H9 (cell line): ENCODE results near the gene SCD5. TPM values are rescaled to one million over a fixed set of nuclear protein-coding genes. Genes with fewer than 3 reads are reported as not detected.

Experiments used
- DNase-seq: peaks from one replicate; pipeline ENCODE4 v3.0.0-alpha.2; 2017
- H2AFZ ChIP-seq: one replicate; pipeline ENCODE4 v1.6.1; 2013; ENCODE audit warnings: mild to moderate bottlenecking, low read length, control low read depth, moderate library complexity
- H2AK5ac ChIP-seq: 2 replicates; pipeline ENCODE4 v1.6.1; 2013; ENCODE audit warnings: low read length, control low read depth, mixed read lengths; ENCODE audit not compliant: insufficient read length
- H2BK120ac ChIP-seq: one replicate; pipeline ENCODE4 v1.6.1; 2013; ENCODE audit warnings: low read depth, mild to moderate bottlenecking, low read length, control low read depth, inconsistent platforms; ENCODE audit not compliant: poor library complexity, severe bottlenecking
- H2BK12ac ChIP-seq: 2 replicates; pipeline ENCODE4 v1.6.1; 2013; ENCODE audit warnings: low read length, control low read depth, mixed read lengths, low read depth; ENCODE audit not compliant: insufficient read length
- H2BK15ac ChIP-seq: 2 replicates; pipeline ENCODE4 v1.6.1; 2013; ENCODE audit warnings: low read depth, low read length, control low read depth
- H2BK20ac ChIP-seq: one replicate; pipeline ENCODE4 v1.6.1; 2013; ENCODE audit warnings: low read depth, mild to moderate bottlenecking, low read length, control low read depth, inconsistent platforms; ENCODE audit not compliant: poor library complexity, severe bottlenecking
- H2BK5ac ChIP-seq: 2 replicates; pipeline ENCODE4 v1.6.1; 2013; ENCODE audit warnings: low read length, control low read depth, mixed read lengths; ENCODE audit not compliant: insufficient read length
- H3K14ac ChIP-seq: 2 replicates; pipeline ENCODE4 v1.6.1; 2013; ENCODE audit warnings: low read length, control low read depth; ENCODE audit not compliant: insufficient read depth
- H3K18ac ChIP-seq: 2 replicates; pipeline ENCODE4 v1.6.1; 2013; ENCODE audit warnings: low read depth, mild to moderate bottlenecking, mixed read lengths, low read length, control low read depth; ENCODE audit not compliant: insufficient read length
- H3K23ac ChIP-seq: 2 replicates; pipeline ENCODE4 v1.6.1; 2013; ENCODE audit warnings: low read length, control low read depth, mixed read lengths, low read depth; ENCODE audit not compliant: insufficient read length
- H3K23me2 ChIP-seq: 2 replicates; pipeline ENCODE4 v1.6.1; 2013; ENCODE audit warnings: low read depth, mild to moderate bottlenecking, mixed read lengths, low read length, control low read depth; ENCODE audit not compliant: insufficient read length, poor library complexity, severe bottlenecking
- H3K27ac ChIP-seq: 2 replicates; pipeline ENCODE4 v1.5.1; 2013; ENCODE audit warnings: low read length, control low read depth, mixed read lengths, low read depth; ENCODE audit not compliant: insufficient read length
- H3K27me3 ChIP-seq: 2 replicates; pipeline ENCODE4 v1.6.1; 2013; ENCODE audit warnings: low read length, control low read depth, inconsistent platforms; ENCODE audit not compliant: insufficient read depth
- H3K4ac ChIP-seq: 2 replicates; pipeline ENCODE4 v1.6.1; 2013; ENCODE audit warnings: low read depth, mild to moderate bottlenecking, control low read depth, inconsistent platforms, low read length, moderate library complexity
- H3K4me1 ChIP-seq: 2 replicates; pipeline ENCODE4 v1.6.1; 2013; ENCODE audit warnings: low read length, control low read depth, inconsistent platforms; ENCODE audit not compliant: insufficient read depth
- H3K4me2 ChIP-seq: 2 replicates; pipeline ENCODE4 v1.6.1; 2013; ENCODE audit warnings: low read length, control low read depth, mixed read lengths; ENCODE audit not compliant: insufficient read length, insufficient read depth
- H3K56ac ChIP-seq: 2 replicates; pipeline ENCODE4 v1.6.1; 2013; ENCODE audit warnings: low read depth, mild to moderate bottlenecking, mixed read lengths, low read length, control low read depth; ENCODE audit not compliant: insufficient read length
- H3K79me1 ChIP-seq: 2 replicates; pipeline ENCODE4 v1.6.1; 2013; ENCODE audit warnings: low read depth, mild to moderate bottlenecking, moderate library complexity, low read length, control low read depth, inconsistent platforms; ENCODE audit not compliant: insufficient read depth, poor library complexity, severe bottlenecking
- H3K79me2 ChIP-seq: 2 replicates; pipeline ENCODE4 v1.6.1; 2013; ENCODE audit warnings: low read length, control low read depth, inconsistent platforms; ENCODE audit not compliant: insufficient read depth
- H3K9ac ChIP-seq: 2 replicates; pipeline ENCODE4 v1.6.1; 2013; ENCODE audit warnings: low read length, control low read depth, mixed read lengths; ENCODE audit not compliant: insufficient read length; ENCODE audit errors: extremely low read depth
- H3K9me3 ChIP-seq: one replicate; pipeline ENCODE4 v1.6.1; 2013; ENCODE audit warnings: low read depth, low read length, inconsistent platforms; ENCODE audit not compliant: control insufficient read depth
- H3T11ph ChIP-seq: one replicate; pipeline ENCODE4 v1.6.1; 2013; ENCODE audit warnings: mild to moderate bottlenecking, low read length, control low read depth, inconsistent platforms
- H4K20me1 ChIP-seq: one replicate; pipeline ENCODE4 v1.6.1; 2013; ENCODE audit not compliant: control insufficient read depth, insufficient read length, insufficient read depth
- H4K5ac ChIP-seq: 2 replicates; pipeline ENCODE4 v1.6.1; 2013; ENCODE audit warnings: low read depth, mild to moderate bottlenecking, mixed read lengths, low read length, control low read depth; ENCODE audit not compliant: insufficient read length
- H4K8ac ChIP-seq: replicated peaks from 2 replicates; pipeline ENCODE4 v1.6.1; 2013; ENCODE audit warnings: low read length, control low read depth, mixed read lengths, low read depth; ENCODE audit not compliant: insufficient read length
- H4K91ac ChIP-seq: 2 replicates; pipeline ENCODE4 v1.6.1; 2013; ENCODE audit warnings: low read depth, mild to moderate bottlenecking, moderate library complexity, mixed read lengths, low read length, control low read depth; ENCODE audit not compliant: insufficient read length
- H3K27ac Mint-ChIP-seq, 3 experiments: 2 replicates in 2 of 3; 3 replicates in 1 of 3; pipeline ENCODE4 v1.8.0; 2020 to 2021; ENCODE audit warnings: mixed read lengths in 3 of 3, mild to moderate bottlenecking in 1 of 3, moderate library complexity in 1 of 3
- H3K27me3 Mint-ChIP-seq: 2 replicates; pipeline ENCODE4 v1.8.0; 2021; ENCODE audit warnings: low read depth, mild to moderate bottlenecking, moderate library complexity, mixed read lengths
- H3K36me3 Mint-ChIP-seq, 3 experiments: 2 replicates in 2 of 3; 3 replicates in 1 of 3; pipeline ENCODE4 v1.8.0; 2020 to 2021; ENCODE audit warnings: low read depth in 3 of 3, mixed read lengths in 3 of 3; ENCODE audit not compliant: insufficient read depth in 1 of 3
- H3K4me1 Mint-ChIP-seq, 2 experiments: 2 replicates each; pipeline ENCODE4 v1.8.0; 2020; ENCODE audit warnings: mixed read lengths in 2 of 2
- H3K4me3 Mint-ChIP-seq, 2 experiments: 2 replicates in 1 of 2; 3 replicates in 1 of 2; pipeline ENCODE4 v1.8.0; 2020 to 2021; ENCODE audit warnings: mild to moderate bottlenecking in 2 of 2, mixed read lengths in 2 of 2, moderate library complexity in 1 of 2
- H3K9me3 Mint-ChIP-seq, 2 experiments: 2 replicates in 1 of 2; 3 replicates in 1 of 2; pipeline ENCODE4 v1.8.0; 2020; ENCODE audit warnings: mild to moderate bottlenecking in 2 of 2, mixed read lengths in 2 of 2, moderate library complexity in 1 of 2
- WGBS: extraction: QIAGEN DNeasy Blood & Tissue Kit; methylation state at CpG from one replicate; pipeline ENCODE4 v1.1.7; 2013; ENCODE audit warnings: missing lambda C conversion rate, low lambda C conversion rate, mixed read lengths; ENCODE audit not compliant: insufficient read length; ENCODE audit errors: extremely low coverage; 5-methylcytosine and 5-hydroxymethylcytosine counted together
- total RNA-seq: library from RNA; stranded (reverse); gene quantifications from 2 replicates; pipeline ENCODE4 v1.2.1, GENCODE V29; 2021
- TF ChIP-seq, protein P1 (sequence below): fragments of 200-600 bp; sonication (generic); conservative IDR thresholded peaks from 3 replicates; pipeline ENCODE4 v1.8.0; 2021; ENCODE audit warnings: antibody characterized with exemption, mild to moderate bottlenecking

The SCD5 gene
- total RNA-seq, 1 experiment from 2014 or later, result 0.68 TPM

DNA sequence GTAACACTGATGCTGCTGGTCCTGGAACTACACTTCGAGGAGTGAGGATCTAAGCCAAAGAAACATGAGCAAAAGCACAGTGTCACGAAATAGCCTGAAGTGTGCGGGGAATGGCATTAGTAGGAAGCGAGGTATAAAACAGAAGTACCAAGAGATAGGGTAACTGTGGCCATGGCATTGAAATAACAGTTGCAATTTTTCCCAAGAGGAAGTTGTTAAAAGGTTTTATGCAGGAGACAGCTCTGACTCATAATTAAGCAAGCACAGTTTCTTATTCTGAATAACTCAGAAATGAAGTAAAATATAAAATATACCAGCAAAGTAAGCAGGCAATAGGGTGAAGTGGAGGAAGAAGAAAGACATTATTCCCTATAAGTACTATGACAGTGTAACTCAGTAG, 146.5 kb downstream of the SCD5 start:
- Histone ChIP-seq H2BK120ac (no peak overlapping the region), H2BK5ac (no peak overlapping the region), H2BK15ac (no peak overlapping the region), H4K8ac (no peak overlapping the region), H3K9ac (no peak overlapping the region), H3K4me1 (no peaks in the 10 kb centered on the region), H4K91ac (no peak overlapping the region), H3K27me3 (no peaks in the 10 kb centered on the region), H4K20me1 (no peaks in the 10 kb centered on the region), H2AK5ac (no peak overlapping the region), H3K79me2 (no peaks in the 10 kb centered on the region), H3K4ac (no peak overlapping the region), H3K23me2 (no peaks in the 10 kb centered on the region), H3K79me1 (no peaks in the 10 kb centered on the region), H3K27ac (no peak overlapping the region), H3K14ac (no peak overlapping the region), H3K56ac (no peak overlapping the region), H3T11ph (no peak overlapping the region), H3K4me2 (no peak overlapping the region), H2BK20ac (no peak overlapping the region), H3K18ac (no peak overlapping the region), H3K9me3 (no peaks in the 10 kb centered on the region), H2AFZ (no peak overlapping the region), H4K5ac (no peak overlapping the region), H3K23ac (no peak overlapping the region), H2BK12ac (no peak overlapping the region)
- Mint-ChIP-seq H3K9me3 (no peaks in the 10 kb centered on the region; a peak in 1 of 5 replicates), H3K4me3 (no peak overlapping the region), H3K4me1 (peaks cover 0 to 3% of the 10 kb centered on the region in 2 experiments; a peak in 1 of 4 replicates), H3K27ac (no peak overlapping the region), H3K36me3 (no peaks in the 10 kb centered on the region), H3K27me3 (peaks cover 11% of the 10 kb centered on the region)
- DNase-seq, result no peak
- TF ChIP-seq, protein P1, sequence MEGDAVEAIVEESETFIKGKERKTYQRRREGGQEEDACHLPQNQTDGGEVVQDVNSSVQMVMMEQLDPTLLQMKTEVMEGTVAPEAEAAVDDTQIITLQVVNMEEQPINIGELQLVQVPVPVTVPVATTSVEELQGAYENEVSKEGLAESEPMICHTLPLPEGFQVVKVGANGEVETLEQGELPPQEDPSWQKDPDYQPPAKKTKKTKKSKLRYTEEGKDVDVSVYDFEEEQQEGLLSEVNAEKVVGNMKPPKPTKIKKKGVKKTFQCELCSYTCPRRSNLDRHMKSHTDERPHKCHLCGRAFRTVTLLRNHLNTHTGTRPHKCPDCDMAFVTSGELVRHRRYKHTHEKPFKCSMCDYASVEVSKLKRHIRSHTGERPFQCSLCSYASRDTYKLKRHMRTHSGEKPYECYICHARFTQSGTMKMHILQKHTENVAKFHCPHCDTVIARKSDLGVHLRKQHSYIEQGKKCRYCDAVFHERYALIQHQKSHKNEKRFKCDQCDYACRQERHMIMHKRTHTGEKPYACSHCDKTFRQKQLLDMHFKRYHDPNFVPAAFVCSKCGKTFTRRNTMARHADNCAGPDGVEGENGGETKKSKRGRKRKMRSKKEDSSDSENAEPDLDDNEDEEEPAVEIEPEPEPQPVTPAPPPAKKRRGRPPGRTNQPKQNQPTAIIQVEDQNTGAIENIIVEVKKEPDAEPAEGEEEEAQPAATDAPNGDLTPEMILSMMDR, result no peak
- no CpG with 5 or more reads among the region's 4 CpGs for WGBS
